T-helper 2 cell (primary cell): ENCODE results near the gene ASAP3.
A peak's percentile ranks its signal among the peaks of the same experiment; 100 is the strongest.

ENCODE experiments used
- DNase-seq, 5 experiments: peaks; one replicate each; pipeline versions ENCODE4 v3.0.0 to v3.0.0-alpha.2; 2012 to 2022
- total RNA-seq, 2 donors: gene quantifications; one replicate each; lab custom pipeline; 2026; lab: John Stamatoyannopoulos, UW

Gene ASAP3
- 2.8 to 4.3 reads per million in 2 donors for total RNA-seq

GRCh38 chr1:23483321-23484252 is at the start of gene ASAP3:
Gene ASAP3, minus strand, starts transcription at chr1:23484179. Its CDS starts 46 bp downstream, at chr1:23484133.
- DNase-seq, result peak in 2 of 5 experiments; percentile 5 to 35

- DNase-seq, result peak in 1 of 5 experiments; percentile 82
Measured at GRCh38 chr1:23533246-23534023, 49.5 kb upstream of the ASAP3 start.

GRCh38 chr1:23531562-23532094 is 47.6 kb upstream of the ASAP3 start:
- no peak for DNase-seq

- DNase-seq, result peak; percentile 64 to 95 (median 70)
Measured at GRCh38 chr1:23530747-23531561, 47.0 kb upstream of the ASAP3 start, which contains the start of gene E2F2. Gene E2F2, minus strand, starts transcription at chr1:23531233. Its CDS starts 440 bp downstream, at chr1:23530793.

GRCh38 chr1:23530087-23530746 is 46.2 kb upstream of the ASAP3 start:
- peak in 1 of 5 experiments; percentile 58 for DNase-seq

- DNase-seq, result peak in 1 of 5 experiments; percentile 12
Measured at GRCh38 chr1:23529146-23530086, 45.4 kb upstream of the ASAP3 start.

- peak; percentile 38 to 87 (median 70) for DNase-seq
Measured at GRCh38 chr1:23528250-23528978, 44.4 kb upstream of the ASAP3 start.

- no peak for DNase-seq
Measured at GRCh38 chr1:23527900-23528249, 43.9 kb upstream of the ASAP3 start.

GRCh38 chr1:23527366-23527765 is 43.4 kb upstream of the ASAP3 start:
- no peak for DNase-seq

GRCh38 chr1:23526329-23527041 is 42.5 kb upstream of the ASAP3 start:
- peak in 1 of 5 experiments; percentile 10 for DNase-seq

GRCh38 chr1:23525558-23526250 is 41.7 kb upstream of the ASAP3 start:
- DNase-seq, result peak in 1 of 5 experiments; percentile 71

GRCh38 chr1:23524716-23525401 is 40.9 kb upstream of the ASAP3 start:
- DNase-seq, result peak in 3 of 5 experiments; percentile 25 to 67 (median 31)

- DNase-seq, result no peak
Measured at GRCh38 chr1:23524163-23524562, 40.2 kb upstream of the ASAP3 start.

- DNase-seq, result peak in 1 of 5 experiments; percentile 57
Measured at GRCh38 chr1:23522244-23522982, 38.4 kb upstream of the ASAP3 start.

GRCh38 chr1:23521588-23521987 is 37.6 kb upstream of the ASAP3 start:
- peak in 1 of 5 experiments; percentile 23 for DNase-seq

GRCh38 chr1:23517581-23517980 is 33.6 kb upstream of the ASAP3 start:
- DNase-seq, result no peak

GRCh38 chr1:23515905-23516304 is 31.9 kb upstream of the ASAP3 start:
- no peak for DNase-seq
